ENCODE results near the gene DNAJB11. TPM values are rescaled to one million over a fixed set of nuclear protein-coding genes. Genes with fewer than 3 reads are reported as not detected.
"Not testable (repeated sequence)": the region's sequence is repeated elsewhere in the genome, so short reads cannot be mapped to it uniquely, and the experiment has no call there.

DNAJB11 gene
- total RNA-seq, 1 donor from 2014 or later = 57.6 TPM

DNA sequence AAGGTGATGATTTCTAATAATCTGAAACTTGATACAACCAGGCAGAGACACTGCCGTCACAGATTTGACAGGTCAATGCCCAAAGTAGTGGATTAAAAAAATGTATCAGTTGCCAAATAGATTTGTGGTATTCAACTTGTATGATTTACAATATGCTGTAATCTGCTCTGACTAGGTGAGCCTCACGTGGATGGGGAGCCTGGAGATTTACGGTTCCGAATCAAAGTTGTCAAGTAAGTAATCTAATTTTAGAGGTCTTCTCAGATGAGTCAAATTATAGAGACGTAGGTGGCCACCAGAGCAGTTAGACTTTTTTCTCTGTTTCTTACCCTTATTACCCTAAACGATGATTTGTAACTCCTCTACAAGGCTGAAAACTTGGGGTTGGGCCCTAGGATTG, 12.0 kb downstream of the DNAJB11 start:
- TF ChIP-seq, protein P1, sequence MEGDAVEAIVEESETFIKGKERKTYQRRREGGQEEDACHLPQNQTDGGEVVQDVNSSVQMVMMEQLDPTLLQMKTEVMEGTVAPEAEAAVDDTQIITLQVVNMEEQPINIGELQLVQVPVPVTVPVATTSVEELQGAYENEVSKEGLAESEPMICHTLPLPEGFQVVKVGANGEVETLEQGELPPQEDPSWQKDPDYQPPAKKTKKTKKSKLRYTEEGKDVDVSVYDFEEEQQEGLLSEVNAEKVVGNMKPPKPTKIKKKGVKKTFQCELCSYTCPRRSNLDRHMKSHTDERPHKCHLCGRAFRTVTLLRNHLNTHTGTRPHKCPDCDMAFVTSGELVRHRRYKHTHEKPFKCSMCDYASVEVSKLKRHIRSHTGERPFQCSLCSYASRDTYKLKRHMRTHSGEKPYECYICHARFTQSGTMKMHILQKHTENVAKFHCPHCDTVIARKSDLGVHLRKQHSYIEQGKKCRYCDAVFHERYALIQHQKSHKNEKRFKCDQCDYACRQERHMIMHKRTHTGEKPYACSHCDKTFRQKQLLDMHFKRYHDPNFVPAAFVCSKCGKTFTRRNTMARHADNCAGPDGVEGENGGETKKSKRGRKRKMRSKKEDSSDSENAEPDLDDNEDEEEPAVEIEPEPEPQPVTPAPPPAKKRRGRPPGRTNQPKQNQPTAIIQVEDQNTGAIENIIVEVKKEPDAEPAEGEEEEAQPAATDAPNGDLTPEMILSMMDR (IDR thresholded peaks at IDR 0.05; ENCODE audit: partially characterized antibody, unreplicated experiment) = no peak
- Mint-ChIP-seq H3K27me3 (ENCODE audit: unreplicated experiment) (no peaks in the 10 kb centered on the region), H3K4me3 (ENCODE audit: unreplicated experiment) (no peak overlapping the region), H3K36me3 (ENCODE audit: unreplicated experiment) (peaks cover 9% of the 10 kb centered on the region), H3K4me1 (ENCODE audit: low read depth, unreplicated experiment) (no peaks in the 10 kb centered on the region), H3K9me3 (ENCODE audit: unreplicated experiment) (no peaks in the 10 kb centered on the region), H3K27ac (ENCODE audit: unreplicated experiment) (no peak overlapping the region)
- no peak for DNase-seq

- Mint-ChIP-seq H3K4me1 (ENCODE audit: low read depth, unreplicated experiment) (no peaks in the 10 kb centered on the region), H3K36me3 (ENCODE audit: unreplicated experiment) (peaks cover 9% of the 10 kb centered on the region), H3K4me3 (ENCODE audit: unreplicated experiment) (no peak overlapping the region), H3K9me3 (ENCODE audit: unreplicated experiment) (no peaks in the 10 kb centered on the region), H3K27me3 (ENCODE audit: unreplicated experiment) (no peaks in the 10 kb centered on the region), H3K27ac (ENCODE audit: unreplicated experiment) (no peak overlapping the region)
- no peak for DNase-seq
- TF ChIP-seq, protein P1 (IDR thresholded peaks at IDR 0.05; ENCODE audit: partially characterized antibody, unreplicated experiment) = no peak
Observed at GRCh38 chr3:186583831-186584230, 13.3 kb downstream of the DNAJB11 start.

DNA sequence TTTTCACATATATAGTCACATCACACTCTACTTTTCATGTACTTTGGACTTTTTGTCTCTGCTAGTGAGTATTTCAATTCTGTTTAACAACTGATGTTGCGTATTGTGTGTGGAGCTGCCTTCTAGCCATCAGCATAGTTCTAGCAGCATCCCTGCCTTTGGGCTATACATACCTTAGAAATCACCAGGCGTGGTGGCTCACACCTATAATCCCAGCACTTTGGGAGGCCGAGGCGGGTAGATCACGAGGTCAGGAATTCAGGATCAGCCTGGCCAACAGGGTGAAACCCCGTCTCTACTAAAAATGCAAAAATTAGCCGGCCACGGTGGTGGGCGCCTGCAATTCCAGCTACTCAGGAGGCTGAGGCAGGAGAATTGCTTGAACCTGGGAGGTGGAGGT, 15.7 kb downstream of the DNAJB11 start:
- not testable (repeated sequence) for H3K4me3 Mint-ChIP-seq (ENCODE audit: unreplicated experiment); H3K9me3 Mint-ChIP-seq (ENCODE audit: unreplicated experiment); H3K36me3 Mint-ChIP-seq (ENCODE audit: unreplicated experiment); DNase-seq; H3K27ac Mint-ChIP-seq (ENCODE audit: unreplicated experiment); H3K4me1 Mint-ChIP-seq (ENCODE audit: low read depth, unreplicated experiment); H3K27me3 Mint-ChIP-seq (ENCODE audit: unreplicated experiment)

DNA sequence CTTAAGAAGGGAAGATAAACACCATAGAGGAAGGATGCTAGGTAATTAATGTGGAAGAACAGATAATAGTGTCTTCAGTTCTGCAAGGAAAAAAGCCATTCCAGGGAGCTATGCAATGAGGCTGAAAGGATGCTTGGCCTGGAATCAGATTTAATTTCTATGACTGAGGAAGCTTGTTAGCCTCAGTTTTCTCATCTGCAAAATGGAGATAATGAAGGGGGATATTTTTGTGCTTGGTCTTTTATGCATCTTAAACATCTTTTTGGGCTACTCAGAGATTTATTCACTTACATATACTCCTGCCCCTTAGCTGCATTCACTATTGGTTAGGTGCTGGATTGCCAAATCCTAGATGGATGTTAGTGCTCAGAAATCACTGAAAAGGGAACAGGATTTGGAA, 16.7 kb downstream of the DNAJB11 start:
- no peaks in the 10 kb centered on the region for H3K4me1 Mint-ChIP-seq (ENCODE audit: low read depth, unreplicated experiment)
- no peak overlapping the region for H3K27ac Mint-ChIP-seq (ENCODE audit: unreplicated experiment)
- DNase-seq = no peak

GRCh38 chr3:186588632-186589031, 18.1 kb downstream of the DNAJB11 start:
- Mint-ChIP-seq H3K27ac (ENCODE audit: unreplicated experiment) (no peak overlapping the region), H3K9me3 (ENCODE audit: unreplicated experiment) (no peaks in the 10 kb centered on the region), H3K36me3 (ENCODE audit: unreplicated experiment) (peaks cover 9% of the 10 kb centered on the region), H3K27me3 (ENCODE audit: unreplicated experiment) (no peaks in the 10 kb centered on the region), H3K4me1 (ENCODE audit: low read depth, unreplicated experiment) (no peaks in the 10 kb centered on the region), H3K4me3 (ENCODE audit: unreplicated experiment) (no peak overlapping the region)
- DNase-seq = no peak
- TF ChIP-seq, protein P1 (IDR thresholded peaks at IDR 0.05; ENCODE audit: partially characterized antibody, unreplicated experiment) = no peak

More for the DNA sequence above, 16.7 kb downstream of the DNAJB11 start:
- TF ChIP-seq, protein P1 (IDR thresholded peaks at IDR 0.05; ENCODE audit: partially characterized antibody, unreplicated experiment) = no peak
- Mint-ChIP-seq H3K4me3 (ENCODE audit: unreplicated experiment) (no peak overlapping the region), H3K27me3 (ENCODE audit: unreplicated experiment) (no peaks in the 10 kb centered on the region), H3K36me3 (ENCODE audit: unreplicated experiment) (peaks cover 9% of the 10 kb centered on the region), H3K9me3 (ENCODE audit: unreplicated experiment) (no peaks in the 10 kb centered on the region)

- TF ChIP-seq, protein P1 (IDR thresholded peaks at IDR 0.05; ENCODE audit: partially characterized antibody, unreplicated experiment) = no peak
- Mint-ChIP-seq H3K36me3 (ENCODE audit: unreplicated experiment) (peaks cover 9% of the 10 kb centered on the region), H3K4me1 (ENCODE audit: low read depth, unreplicated experiment) (no peaks in the 10 kb centered on the region), H3K9me3 (ENCODE audit: unreplicated experiment) (no peaks in the 10 kb centered on the region), H3K27me3 (ENCODE audit: unreplicated experiment) (no peaks in the 10 kb centered on the region), H3K27ac (ENCODE audit: unreplicated experiment) (no peak overlapping the region), H3K4me3 (ENCODE audit: unreplicated experiment) (no peak overlapping the region)
- DNase-seq = no peak
Observed at GRCh38 chr3:186589121-186589520, 18.6 kb downstream of the DNAJB11 start.

Data from glutamatergic neuron (in vitro differentiated cells).